ENCODE measurements around the gene TDRD15. TPM values are rescaled to one million over a fixed set of nuclear protein-coding genes. Genes with fewer than 3 reads are reported as not detected.
"Not testable (repeated sequence)": the region's sequence is repeated elsewhere in the genome, so short reads cannot be mapped to it uniquely, and the experiment has no call there.

The TDRD15 gene
- total and polyA plus RNA-seq, 2 experiments from 2014 or later = 0.07 TPM; not detected in 1

GRCh38 chr2:21146638-21147037, 22.9 kb downstream of the TDRD15 start (continued):
- TF ChIP-seq POLR2AphosphoS5 (IDR thresholded peaks at IDR 0.05; ENCODE audit: low read depth) (no peak), ETS1 (IDR thresholded peaks at IDR 0.05) (no peak), NANOG (IDR thresholded peaks at IDR 0.05; ENCODE audit: borderline replicate concordance) (no peak)

DNA sequence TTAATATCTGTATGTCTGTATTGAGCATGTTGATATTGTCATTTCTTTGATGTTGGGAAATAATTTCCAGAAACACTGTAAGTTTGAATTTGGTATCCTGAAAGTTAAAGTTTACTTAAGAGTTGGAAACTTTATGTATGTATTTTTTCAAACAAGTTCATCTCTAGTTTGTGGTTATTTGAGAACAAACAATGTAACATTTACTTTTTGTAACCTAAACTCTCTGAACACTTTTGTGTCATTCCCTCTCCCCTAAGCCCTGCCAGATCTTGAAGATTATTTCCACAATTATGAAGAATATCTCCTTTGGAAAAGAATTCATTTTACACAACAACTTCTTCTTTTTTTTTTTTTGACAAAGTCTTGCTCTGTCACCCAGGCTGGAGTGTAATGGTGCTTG, 24.9 kb downstream of the TDRD15 start:
- Mint-ChIP-seq H3K4me3 (no peak overlapping the region), H3K27me3 (ENCODE audit: insufficient read depth, low read depth, poor library complexity) (no peaks in the 10 kb centered on the region), H3K4me1 (no peaks in the 10 kb centered on the region), H3K9me3 (peaks cover 2% of the 10 kb centered on the region; the same call in 1 of the 3 replicates), H3K27ac (no peak overlapping the region), H3K36me3 (ENCODE audit: low read depth) (no peaks in the 10 kb centered on the region)
- H3K27me3 ChIP-seq (ENCODE audit: insufficient read depth) = no peaks in the 10 kb centered on the region
- H3K4me3 ChIP-seq = no peak overlapping the region
- no peak for TF ChIP-seq ZNF462 (CRISPR knock-in tag; IDR thresholded peaks at IDR 0.05)
- no peak for TF ChIP-seq ZNF331 (CRISPR knock-in tag; IDR thresholded peaks at IDR 0.05; ENCODE audit: low read depth)
- TF ChIP-seq CREB1 (CRISPR knock-in tag; IDR thresholded peaks at IDR 0.05; ENCODE audit: low read depth) = no peak
- no peak for TF ChIP-seq CTCF (conservative IDR thresholded peaks at IDR 0.05; ENCODE audit: low read depth in 2 of 2)
- no peak for TF ChIP-seq EZH2phosphoT487 (IDR thresholded peaks at IDR 0.05; ENCODE audit: unreplicated experiment)
- no peak for TF ChIP-seq POLR2AphosphoS5 (IDR thresholded peaks at IDR 0.05; ENCODE audit: low read depth)
- no peak for TF ChIP-seq EZH2 (IDR thresholded peaks at IDR 0.05; ENCODE audit: low read depth, unreplicated experiment)
- no peak for TF ChIP-seq JUNB (IDR thresholded peaks at IDR 0.05; ENCODE audit: unreplicated experiment)
- no peak for TF ChIP-seq STAT1 (IDR thresholded peaks at IDR 0.05; ENCODE audit: unreplicated experiment)
- no peak for TF ChIP-seq NANOG (IDR thresholded peaks at IDR 0.05; ENCODE audit: borderline replicate concordance)
- no peaks in the 10 kb centered on the region for H3K4me1 ChIP-seq (ENCODE audit: insufficient read depth)
- no peak for DNase-seq (ENCODE audit: low spot score)
- no peaks in the 10 kb centered on the region for H3K36me3 ChIP-seq (ENCODE audit: insufficient read depth)
- H2AFZ ChIP-seq = no peak overlapping the region
- no peaks in the 10 kb centered on the region for H3F3A ChIP-seq (replicated peaks; ENCODE audit: low read depth)
- H3K4me2 ChIP-seq = no peak overlapping the region
- H3K27ac ChIP-seq (ENCODE audit: low read depth) = no peak overlapping the region
- no peaks in the 10 kb centered on the region for H3K9me2 ChIP-seq (ENCODE audit: insufficient read depth)
- H3K79me2 ChIP-seq (replicated peaks; ENCODE audit: insufficient read depth) = no peaks in the 10 kb centered on the region
- ATAC-seq = no peak
- no peaks in the 10 kb centered on the region for H4K20me1 ChIP-seq (replicated peaks; ENCODE audit: insufficient read depth)

- H3K4me1 ChIP-seq (ENCODE audit: insufficient read depth); H3K27me3 ChIP-seq (ENCODE audit: insufficient read depth); H3K27ac Mint-ChIP-seq; H3F3A ChIP-seq (replicated peaks; ENCODE audit: low read depth); H3K27me3 Mint-ChIP-seq (ENCODE audit: insufficient read depth, low read depth, poor library complexity); H3K79me2 ChIP-seq (replicated peaks; ENCODE audit: insufficient read depth); H3K4me2 ChIP-seq; H3K36me3 ChIP-seq (ENCODE audit: insufficient read depth); DNase-seq (ENCODE audit: low spot score); H3K4me3 Mint-ChIP-seq; H3K9me3 Mint-ChIP-seq; H3K4me3 ChIP-seq; H3K9me2 ChIP-seq (ENCODE audit: insufficient read depth); H3K36me3 Mint-ChIP-seq (ENCODE audit: low read depth); H2AFZ ChIP-seq; H3K27ac ChIP-seq (ENCODE audit: low read depth); ATAC-seq; H3K4me1 Mint-ChIP-seq; H4K20me1 ChIP-seq (replicated peaks; ENCODE audit: insufficient read depth): not testable (repeated sequence)
Measured at GRCh38 chr2:21151234-21151633, 27.5 kb downstream of the TDRD15 start.
